Activated CD4-positive, alpha-beta T cell treated with anti-CD3 and anti-CD28 coated beads, Interleukin-2, amount 50 U/mL, for 24 hours (primary cell): ENCODE data around the gene KIAA0513.
"Not testable (repeated sequence)": the region's sequence is repeated elsewhere in the genome, so short reads cannot be mapped to it uniquely, and the experiment has no call there.

Source experiments
- DNase-seq, 2 donors: peaks; one replicate each; pipeline ENCODE4 v3.0.0-alpha.2; 2020; ENCODE audit warnings: low read depth in 1 of 2, low spot score in 1 of 2

KIAA0513 gene

DNA sequence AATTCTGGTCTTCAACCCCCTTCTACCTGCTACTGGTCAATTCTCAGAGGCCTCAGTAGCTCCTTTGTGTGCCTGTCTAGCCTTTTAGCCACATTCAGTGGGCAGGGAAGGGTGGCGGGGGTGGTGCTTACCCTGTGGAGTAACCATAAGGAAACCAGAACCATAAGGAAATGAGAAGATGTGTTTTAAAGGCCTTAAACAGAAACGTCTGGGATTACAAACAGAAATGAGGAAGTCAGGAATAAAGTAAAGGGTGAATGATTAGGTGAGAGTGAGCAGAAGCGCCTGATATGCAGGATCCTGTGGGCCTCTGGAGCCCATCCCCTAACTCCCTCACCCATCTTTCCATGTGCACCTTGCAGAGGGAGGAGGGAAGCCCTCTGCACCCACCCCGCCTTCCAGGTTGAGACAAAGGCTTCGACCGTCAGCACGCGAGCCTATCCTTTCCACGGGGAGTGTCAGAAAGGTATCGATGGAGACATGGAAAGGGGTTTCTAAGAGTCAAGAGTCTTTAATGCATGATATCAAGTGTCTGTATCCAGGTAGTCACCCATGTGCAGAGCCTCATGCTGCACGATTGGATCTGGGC lies 20.4 kb downstream of the KIAA0513 start:
- no peak for DNase-seq

DNA sequence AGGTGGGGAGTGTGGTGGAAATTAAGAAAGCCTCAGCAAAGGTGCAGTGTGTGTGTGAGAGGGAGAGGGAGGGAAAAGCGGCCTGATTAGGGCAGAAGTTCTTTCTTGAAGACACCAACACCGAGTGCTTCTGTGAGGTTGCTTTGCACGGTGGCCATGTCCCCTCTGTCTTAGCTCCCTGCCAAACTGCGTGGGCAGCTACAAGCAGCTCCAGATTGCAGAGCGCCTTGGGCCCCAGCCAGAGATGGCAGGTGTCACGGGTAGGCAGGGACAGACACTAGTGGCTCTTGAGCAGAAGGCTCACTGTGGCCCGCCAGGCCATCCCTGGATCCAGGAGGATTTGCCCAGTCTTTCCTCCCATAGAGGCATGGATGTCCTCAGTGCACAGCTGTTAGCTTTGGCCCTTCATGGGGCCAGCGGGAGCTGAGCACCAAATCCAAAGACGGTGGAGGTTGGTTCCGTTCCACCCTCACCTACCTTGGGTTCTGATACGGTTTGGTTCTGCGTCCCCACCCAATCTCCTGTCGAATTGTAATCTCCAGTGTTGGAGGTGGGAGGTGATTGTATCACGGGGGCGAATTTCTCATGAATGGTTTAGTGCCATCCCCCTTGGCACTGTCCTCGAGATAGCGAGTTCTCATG lies 21.4 kb downstream of the KIAA0513 start:
- no peak for DNase-seq

DNA sequence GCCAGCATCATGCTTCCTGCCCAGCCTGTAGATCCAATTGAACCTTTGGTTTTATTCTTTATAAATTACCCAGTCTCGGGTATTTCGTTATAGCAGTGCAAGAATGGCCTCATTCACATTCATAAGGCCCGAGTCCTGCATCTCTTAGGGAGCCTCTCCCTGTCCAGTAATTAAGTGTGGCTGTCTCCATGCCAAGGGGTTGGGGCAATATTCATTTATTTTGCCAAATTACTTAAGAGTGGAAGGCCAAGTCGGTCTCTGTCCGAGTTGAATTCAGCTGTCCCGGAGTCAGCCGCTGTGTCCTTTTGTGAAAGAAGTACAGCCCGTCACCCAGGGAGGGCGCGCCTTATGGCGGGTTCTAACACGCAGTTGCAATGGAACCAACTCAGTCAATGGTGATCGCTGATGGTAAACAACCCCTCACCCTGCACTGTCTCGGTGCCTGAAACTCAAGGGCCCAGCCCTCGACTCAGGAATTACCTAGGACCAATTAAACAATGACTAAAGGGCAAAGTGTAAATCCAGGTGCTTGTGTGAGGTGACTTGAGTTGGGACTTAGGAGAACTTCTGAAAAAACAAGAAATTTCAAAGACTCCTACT lies 22.2 kb downstream of the KIAA0513 start:
- DNase-seq: no peak

DNA sequence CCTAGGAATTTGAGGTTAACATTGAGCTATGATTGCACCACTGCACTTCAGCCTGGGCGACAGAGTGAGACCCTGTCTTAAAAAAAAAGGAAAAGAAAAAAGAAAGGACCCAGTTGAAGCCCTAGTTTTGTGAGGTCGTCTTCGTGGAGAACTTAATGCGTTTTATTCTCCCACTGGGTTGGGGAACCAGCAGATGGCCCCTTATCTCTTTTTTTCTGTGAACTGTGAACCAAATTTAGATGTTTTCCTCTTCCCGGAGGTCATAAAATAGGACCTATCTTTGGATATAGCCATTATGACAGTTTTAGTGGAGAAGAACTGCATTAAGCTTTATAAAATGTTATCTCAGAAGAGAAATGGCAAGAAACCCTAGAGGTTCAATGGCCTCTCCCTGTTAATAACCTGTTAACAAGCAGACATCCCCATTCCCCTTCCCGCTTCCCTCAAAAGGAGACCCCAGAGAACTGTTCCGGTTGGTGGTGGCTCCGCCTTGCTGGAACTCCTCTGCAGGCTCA lies 23.5 kb downstream of the KIAA0513 start:
- DNase-seq: no peak

DNA sequence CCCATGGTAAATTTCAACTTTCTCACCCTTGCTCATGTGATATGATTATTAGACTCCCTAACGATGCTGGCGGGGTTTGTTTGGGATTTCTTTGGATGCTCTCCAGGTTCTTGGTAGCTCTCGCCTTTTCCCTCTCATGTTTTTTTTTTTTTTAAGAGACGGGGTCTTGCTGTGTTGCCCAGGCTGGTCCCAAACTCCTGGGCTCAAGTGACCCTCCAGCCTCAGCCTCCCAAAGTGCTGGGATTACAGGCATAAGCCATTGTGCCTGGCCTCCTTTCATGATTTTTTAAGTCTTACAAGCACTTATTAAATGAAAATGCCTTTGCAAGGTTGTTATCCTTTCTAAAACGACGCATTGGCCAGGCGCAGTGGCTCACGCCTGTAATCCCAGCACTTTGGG lies 24.1 kb downstream of the KIAA0513 start:
- no peak for DNase-seq

DNA sequence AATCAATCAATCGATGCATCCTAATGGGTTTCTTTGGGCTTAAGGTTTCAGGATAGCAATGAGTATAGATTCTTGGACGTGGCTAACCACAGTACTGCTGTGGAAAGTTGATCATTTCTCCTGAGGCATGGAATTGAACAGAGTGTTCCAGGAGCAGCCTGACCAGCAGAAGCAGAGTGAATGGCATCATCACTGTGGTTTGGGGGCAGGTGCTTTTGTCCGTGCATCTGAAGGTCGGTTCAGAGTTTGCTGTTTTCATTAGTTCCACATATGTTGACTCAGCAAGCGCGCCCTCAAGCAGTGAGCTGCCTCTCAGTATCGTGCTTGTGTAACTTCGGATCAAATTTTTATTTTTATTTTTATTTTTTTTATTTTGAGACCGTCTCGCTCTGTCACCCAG lies 24.9 kb downstream of the KIAA0513 start:
- no peak for DNase-seq

DNA sequence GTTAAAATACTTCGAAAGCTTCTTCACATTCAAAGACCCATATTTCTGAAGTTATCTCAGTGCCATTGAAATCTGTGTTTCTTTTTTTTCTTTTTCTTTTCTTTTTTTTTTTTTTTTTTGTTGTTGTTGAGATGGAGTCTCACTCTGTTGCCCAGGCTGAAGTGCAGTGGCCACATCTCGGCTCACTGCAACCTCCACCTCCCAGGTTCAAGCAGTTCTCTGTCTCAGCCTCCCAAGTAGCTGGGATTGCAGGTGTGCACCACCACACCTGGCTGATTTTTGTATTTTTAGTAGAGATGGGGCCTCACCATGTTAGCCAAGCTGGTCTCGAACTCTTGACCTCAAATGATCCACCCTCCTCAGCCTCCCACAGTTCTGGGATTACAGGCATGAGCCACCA lies 26.7 kb downstream of the KIAA0513 start:
- not testable (repeated sequence) for DNase-seq

DNA sequence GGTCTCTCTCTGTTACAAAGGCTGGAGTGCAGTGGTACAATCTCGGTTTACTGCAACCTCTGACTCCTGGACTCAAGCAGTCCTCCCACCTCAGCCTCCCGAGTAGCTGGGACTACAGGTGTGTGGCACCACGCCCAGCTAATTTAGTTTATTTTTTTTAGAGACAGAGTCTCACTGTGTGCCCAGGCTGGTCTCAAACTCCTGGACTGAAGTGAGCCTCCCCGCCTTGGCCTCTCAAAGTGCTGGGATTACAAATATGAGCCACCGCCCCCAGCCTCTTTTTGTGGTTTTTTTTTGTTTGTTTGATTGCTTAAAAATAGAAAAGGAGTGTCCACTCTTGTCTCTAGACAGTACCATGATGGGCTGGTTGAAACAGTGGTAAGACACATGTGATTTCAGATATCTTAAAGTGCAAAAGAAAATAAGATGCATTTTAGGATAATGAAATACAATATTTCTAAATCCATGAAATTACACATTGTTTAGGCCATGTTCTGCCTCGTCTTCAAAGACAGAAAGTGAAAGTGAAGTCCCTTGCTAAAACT lies 27.4 kb downstream of the KIAA0513 start:
- no peak for DNase-seq

DNA sequence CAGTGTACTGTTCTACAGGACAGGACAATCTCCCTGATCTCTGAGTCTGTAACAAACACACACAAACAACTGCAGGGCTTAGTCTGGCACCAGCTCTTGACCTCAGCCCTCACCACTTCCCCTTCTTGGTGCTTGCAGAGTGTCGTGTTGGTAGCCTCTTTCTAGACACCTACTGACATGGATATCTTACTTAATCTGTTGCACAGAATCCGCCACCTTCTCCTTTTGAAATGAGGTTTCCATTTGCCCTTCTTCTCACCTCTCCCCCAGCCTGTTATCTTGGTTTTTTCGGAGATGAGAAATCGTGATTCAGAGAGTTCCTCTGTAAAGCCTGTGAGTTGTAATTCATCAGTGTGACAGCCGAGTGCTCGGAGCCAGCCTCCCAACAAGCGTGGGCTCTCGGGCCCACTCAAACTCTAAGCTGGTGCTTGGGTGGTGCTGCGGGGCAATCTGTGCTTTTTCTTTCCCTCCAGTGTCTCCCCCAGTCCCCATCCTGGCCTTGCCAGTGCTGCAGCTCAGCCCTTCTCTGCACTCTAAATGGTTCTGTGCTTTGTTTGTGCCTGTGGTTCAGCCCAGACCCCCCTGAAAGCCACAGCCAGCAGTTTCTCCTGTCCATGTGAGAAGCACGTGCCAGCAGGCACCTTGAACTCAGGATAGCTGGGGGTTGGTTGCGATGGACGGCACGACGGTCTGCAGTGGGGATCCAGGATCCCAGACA lies 28.1 kb downstream of the KIAA0513 start:
- DNase-seq: peak; percentile 24 to 58

DNA sequence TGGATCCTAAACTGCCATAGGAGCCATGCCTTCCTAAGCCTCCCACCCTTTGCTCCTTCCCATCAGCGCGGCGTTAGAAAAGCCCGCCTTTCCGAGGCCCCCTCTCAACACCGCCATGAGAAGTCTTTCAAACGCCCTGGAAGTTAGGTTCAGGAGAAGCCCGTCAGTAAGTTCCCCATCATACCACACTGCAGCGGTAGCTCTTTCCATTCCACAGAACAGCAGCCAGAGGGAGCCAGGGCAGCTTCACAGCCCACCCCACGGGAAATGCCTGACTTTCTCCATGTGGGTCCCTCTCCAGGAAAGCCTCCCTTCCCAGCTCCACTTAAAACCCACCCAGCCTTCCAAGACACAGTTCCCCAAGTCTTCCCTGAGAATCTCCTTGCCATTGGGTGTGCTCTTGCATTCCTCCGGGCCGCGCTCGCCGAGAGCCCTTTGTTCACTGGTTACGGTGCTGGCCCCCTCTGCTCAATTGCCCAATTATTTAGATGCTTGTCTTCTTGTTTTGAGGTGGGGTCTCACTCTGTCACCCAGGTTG lies 28.7 kb downstream of the KIAA0513 start:
- DNase-seq: no peak

DNA sequence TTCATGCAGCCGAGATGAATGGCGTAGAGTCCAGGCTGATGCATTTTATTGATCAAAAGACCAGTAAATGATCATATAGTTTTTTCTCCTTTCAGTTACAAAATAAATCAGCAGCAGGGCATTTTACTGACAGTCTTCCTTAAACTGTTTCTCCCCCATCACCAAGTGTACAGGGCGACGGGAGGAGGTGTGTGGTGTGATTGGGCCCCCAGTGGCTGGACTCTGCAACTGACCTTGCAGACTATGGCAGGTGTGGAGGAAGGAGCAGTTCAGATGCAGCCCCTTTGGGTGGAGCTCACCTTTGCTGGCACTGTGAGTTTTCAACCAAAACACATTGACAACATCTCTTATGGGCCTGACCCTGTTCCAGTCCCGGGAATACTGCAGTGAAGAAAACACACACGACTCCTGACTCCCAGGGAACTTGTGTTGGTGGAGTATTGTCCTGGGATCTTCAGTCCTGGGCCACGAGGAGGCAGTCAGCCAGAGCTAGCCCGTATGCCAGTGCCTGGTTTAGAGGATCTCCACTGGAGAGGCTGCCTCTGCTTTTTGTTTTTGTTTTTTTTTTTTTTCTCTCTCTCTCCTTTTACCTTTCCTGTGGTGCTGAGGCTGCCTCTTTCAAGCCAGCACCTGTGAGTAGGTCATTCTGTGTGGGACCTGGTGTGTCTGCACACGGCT lies 29.8 kb downstream of the KIAA0513 start:
- DNase-seq: no peak

DNA sequence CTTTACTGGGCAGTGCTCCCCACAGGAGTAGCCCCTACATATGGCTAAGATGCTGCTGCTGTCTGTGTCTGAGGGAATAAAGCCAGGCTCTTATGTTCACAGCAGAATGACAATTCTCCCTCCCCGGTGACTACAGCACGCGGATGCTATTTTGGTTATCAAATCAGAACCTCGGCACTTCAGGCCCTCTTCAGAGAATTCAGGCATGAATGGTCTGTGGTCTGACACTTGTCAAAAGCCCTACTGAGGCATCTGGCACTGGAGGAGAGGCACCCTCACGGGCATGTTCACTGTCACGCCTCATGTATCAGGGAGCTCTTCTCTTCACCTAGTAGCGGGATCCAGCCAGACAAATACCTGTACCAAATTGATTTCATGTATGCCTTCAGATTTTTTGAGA lies 30.4 kb downstream of the KIAA0513 start:
- DNase-seq: no peak

DNA sequence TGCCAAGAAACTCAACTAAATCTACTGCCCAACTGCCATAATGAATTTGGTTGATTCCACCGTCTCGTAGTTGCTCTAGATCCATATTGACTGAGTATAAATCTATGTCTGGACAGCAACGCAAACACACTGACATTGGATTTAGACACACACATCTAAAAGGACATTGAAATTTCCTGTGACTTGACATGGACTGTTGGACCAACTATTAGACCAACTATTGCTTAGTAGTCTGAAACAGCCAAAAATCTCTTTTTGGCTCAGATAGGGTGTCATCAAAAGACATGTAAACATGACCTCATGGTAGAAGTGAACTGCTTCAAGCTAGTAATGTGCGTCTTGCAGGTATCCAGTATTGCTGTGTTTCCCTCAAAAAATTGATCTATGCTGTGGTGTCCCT lies 31.3 kb downstream of the KIAA0513 start:
- no peak for DNase-seq

DNA sequence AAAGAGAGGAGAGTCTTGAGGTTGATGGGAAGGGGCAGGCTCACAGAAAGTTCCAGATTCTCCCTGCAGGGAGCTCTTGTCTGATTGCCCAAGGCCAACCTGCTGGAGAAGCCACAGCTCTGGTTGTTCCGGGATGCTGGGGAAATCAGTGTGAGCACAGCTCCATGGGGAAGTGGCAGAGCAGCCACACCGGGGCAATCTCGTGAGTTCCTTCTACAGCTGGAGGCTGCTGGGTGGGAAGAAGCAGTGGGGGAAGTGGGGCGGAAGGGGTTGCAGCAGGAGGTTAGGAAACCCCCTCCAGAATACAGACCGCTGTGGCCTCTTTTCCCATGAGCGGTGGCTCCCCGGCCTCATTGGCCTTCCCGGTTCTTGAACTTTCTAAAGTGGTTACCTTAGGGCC lies 34.0 kb downstream of the KIAA0513 start:
- no peak for DNase-seq

DNA sequence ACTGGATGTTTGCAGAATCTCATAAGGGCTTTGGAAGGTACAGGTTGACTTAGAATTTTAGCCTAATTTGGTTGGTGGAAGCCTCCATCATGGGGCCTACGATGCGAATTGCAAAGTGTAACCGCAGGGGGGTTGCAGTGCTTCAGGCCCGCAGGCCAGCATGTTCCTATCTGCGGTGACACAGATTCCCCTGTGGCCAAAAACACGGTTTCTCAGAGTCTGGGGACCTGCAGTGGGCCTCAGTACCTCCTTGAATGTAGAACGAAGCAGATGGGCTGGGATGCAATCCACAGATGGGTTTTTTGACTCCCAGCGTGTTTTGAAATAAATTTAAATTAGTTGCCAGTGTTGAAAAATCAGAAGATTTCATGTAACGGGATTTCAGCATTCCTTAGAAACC lies 34.7 kb downstream of the KIAA0513 start:
- no peak for DNase-seq

DNA sequence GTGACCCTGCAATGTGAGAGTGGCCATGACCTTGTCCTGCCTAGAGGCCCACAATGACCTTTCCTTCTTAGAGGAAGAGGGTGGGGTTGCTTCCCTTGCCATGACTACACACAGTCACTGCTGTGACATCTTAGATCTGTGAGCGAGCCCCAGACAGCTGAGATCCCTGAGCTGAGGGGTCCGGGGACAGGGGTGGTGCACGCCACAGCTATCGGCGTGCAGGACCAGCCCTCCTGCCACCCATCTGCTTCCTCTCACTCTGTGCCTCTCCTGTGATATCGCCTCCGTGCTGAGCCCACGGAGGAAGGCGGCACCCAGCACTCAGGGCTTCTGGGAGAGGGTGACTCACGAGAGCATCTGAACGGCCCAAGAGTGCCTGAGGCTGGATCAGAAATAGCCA lies 35.2 kb downstream of the KIAA0513 start:
- no peak for DNase-seq

DNA sequence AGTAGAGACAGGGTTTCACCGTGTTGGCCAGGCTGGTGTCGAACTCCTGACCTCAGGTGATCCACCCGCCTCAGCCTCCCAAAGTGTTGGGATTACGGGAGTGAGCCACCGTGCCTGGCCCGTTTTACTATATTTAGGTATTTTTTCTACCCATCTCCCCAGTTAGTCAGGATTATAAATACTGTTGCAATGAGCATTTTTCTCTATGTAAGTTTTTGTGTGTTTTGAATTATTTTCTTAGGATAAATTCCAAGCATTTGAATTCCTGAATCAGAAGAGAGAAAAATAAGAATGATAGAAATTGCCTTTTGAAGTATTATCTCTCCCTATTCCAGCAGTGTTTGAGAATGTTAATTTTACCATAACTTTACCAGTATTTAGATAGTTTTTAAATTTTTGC lies 36.6 kb downstream of the KIAA0513 start:
- no peak for DNase-seq

DNA sequence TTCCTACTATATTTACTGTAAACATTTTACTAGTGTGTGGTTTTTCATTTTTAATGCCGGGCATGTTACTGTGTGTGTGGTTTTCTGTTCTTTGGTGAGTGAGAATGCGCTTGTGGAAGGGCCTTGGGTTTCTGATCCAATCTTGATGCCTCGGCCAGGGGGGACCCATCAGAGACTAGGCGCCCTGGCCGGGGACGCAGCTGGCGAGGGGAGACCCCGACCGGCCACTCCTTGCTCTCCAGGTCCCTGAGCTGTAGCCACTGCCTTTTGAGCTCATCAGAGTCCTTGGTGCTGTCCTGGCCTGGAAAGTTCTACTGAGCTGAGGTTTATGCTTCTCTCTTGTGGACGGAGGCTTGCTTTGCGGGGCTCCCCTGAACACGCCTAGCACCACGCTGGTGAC lies 37.5 kb downstream of the KIAA0513 start:
- DNase-seq: no peak

DNA sequence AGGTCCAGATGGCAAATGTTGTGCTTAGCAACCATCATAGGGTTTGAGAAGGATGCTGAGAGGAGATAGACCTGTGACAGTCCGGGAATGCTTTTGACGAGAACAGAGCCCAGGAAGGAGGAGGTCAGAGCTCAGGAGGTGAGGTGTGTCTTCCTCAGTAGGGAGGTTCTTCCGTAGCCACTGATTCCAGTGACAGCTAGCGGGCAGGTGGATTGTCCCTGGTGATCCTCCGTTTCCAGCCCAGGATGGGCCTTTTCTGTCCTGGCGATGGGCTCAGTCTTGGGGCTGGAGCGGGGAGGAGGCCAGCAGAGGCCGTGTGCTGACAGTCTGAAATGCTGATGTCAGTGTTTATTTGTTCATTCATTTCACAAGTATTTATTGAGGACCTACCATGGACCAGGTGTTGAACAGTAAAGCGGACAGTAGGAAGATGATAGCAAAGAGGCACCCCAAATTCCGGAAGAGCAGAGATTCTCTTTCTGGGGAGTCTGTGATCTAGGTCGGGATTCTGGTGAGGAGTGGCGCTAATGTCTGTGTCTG lies 38.8 kb downstream of the KIAA0513 start:
- no peak for DNase-seq

DNA sequence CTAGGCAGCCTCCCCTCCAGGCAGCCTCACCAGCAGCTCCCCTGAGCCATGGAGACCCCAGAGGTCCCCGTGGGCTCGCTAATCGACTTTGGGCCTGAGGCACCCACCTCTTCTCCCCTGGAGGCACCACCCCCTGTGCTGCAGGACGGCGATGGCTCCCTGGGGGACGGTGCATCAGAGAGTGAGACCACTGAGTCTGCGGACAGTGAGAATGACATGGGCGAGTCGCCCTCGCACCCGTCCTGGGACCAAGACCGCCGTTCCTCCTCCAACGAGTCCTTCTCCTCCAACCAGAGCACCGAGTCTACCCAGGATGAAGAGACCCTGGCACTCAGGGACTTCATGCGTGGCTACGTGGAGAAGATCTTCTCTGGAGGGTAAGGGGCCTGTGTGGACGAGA lies 39.4 kb downstream of the KIAA0513 start:
- DNase-seq: no peak

DNA sequence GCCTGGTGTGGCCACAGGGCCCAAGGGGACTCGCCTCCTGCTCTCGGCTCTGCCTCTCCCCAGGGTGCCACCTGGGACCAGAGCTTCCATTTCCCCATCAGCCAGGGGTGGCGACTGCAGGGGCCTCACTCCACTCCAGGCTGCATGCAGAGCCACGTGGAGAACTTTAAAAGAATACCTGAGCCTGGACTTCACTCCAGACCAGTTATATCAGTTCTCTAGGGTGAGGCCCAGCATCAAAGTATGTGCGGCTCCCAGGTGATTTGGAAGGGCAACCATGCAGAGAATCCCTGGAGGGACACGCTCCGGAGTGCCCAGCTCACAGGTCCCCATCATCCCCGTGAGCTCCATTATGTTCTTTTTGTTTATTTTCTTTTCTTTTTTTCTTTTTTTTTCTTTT lies 39.8 kb downstream of the KIAA0513 start:
- DNase-seq: no peak
